ENCODE measurements around the gene NAALADL2.

Gene NAALADL2

GRCh38 chr3:175521406-175521805 lies 662.3 kb downstream of the NAALADL2 start:
- TF ChIP-seq TEAD4 (IDR thresholded peaks at IDR 0.05) (no peak), CREB1 (IDR thresholded peaks at IDR 0.05; ENCODE audit: low read depth) (no peak), YY1 (IDR thresholded peaks at IDR 0.05; ENCODE audit: low read depth) (no peak), TAF1 (IDR thresholded peaks at IDR 0.05; ENCODE audit: low read depth) (no peak), RAD21 (IDR thresholded peaks at IDR 0.05; ENCODE audit: low read depth) (no peak), REST (IDR thresholded peaks at IDR 0.05; ENCODE audit: low read depth) (no peak), EP300 (IDR thresholded peaks at IDR 0.05; ENCODE audit: borderline replicate concordance) (no peak), TCF12 (IDR thresholded peaks at IDR 0.05; ENCODE audit: low read depth) (no peak), USF1 (IDR thresholded peaks at IDR 0.05) (no peak), MAX (IDR thresholded peaks at IDR 0.05) (no peak)

- TF ChIP-seq TCF12 (IDR thresholded peaks at IDR 0.05; ENCODE audit: low read depth) (no peak), MAX (IDR thresholded peaks at IDR 0.05) (no peak), USF1 (IDR thresholded peaks at IDR 0.05) (no peak)
These were observed 667.1 kb downstream of the NAALADL2 start for GRCh38 chr3:175526191-175526590.

GRCh38 chr3:175526609-175527280 lies 667.6 kb downstream of the NAALADL2 start:
- no peak for TF ChIP-seq TEAD4 (IDR thresholded peaks at IDR 0.05)
- no peak for TF ChIP-seq ZBTB7A (IDR thresholded peaks at IDR 0.05; ENCODE audit: low read depth)
- no peak for TF ChIP-seq RAD21 (IDR thresholded peaks at IDR 0.05; ENCODE audit: low read depth)
- TF ChIP-seq CREB1 (IDR thresholded peaks at IDR 0.05; ENCODE audit: low read depth) = no peak
- TF ChIP-seq CEBPB (IDR thresholded peaks at IDR 0.05) = no peak
- no peak for TF ChIP-seq TCF12 (IDR thresholded peaks at IDR 0.05; ENCODE audit: low read depth)
- no peak for TF ChIP-seq YY1 (IDR thresholded peaks at IDR 0.05; ENCODE audit: low read depth)
- TF ChIP-seq USF1 (IDR thresholded peaks at IDR 0.05) = no peak
- no peak for TF ChIP-seq MAX (IDR thresholded peaks at IDR 0.05)
- no peak for TF ChIP-seq EP300 (IDR thresholded peaks at IDR 0.05; ENCODE audit: borderline replicate concordance)
- no peak for TF ChIP-seq EGR1 (IDR thresholded peaks at IDR 0.05)
- no peak for TF ChIP-seq NFIC (IDR thresholded peaks at IDR 0.05)
- TF ChIP-seq TAF1 (IDR thresholded peaks at IDR 0.05; ENCODE audit: low read depth) = no peak
- TF ChIP-seq FOXM1 (IDR thresholded peaks at IDR 0.05; ENCODE audit: borderline replicate concordance, low read depth) = no peak
- no peak for TF ChIP-seq REST (IDR thresholded peaks at IDR 0.05; ENCODE audit: low read depth)

- TF ChIP-seq ZBTB7A (IDR thresholded peaks at IDR 0.05; ENCODE audit: low read depth) = no peak
- no peak for TF ChIP-seq EP300 (IDR thresholded peaks at IDR 0.05; ENCODE audit: borderline replicate concordance)
- TF ChIP-seq YY1 (IDR thresholded peaks at IDR 0.05; ENCODE audit: low read depth) = no peak
- TF ChIP-seq REST (IDR thresholded peaks at IDR 0.05; ENCODE audit: low read depth) = no peak
- no peak for TF ChIP-seq FOXM1 (IDR thresholded peaks at IDR 0.05; ENCODE audit: borderline replicate concordance, low read depth)
- TF ChIP-seq RAD21 (IDR thresholded peaks at IDR 0.05; ENCODE audit: low read depth) = no peak
- no peak for TF ChIP-seq CEBPB (IDR thresholded peaks at IDR 0.05)
- TF ChIP-seq TAF1 (IDR thresholded peaks at IDR 0.05; ENCODE audit: low read depth) = no peak
- no peak for TF ChIP-seq CREB1 (IDR thresholded peaks at IDR 0.05; ENCODE audit: low read depth)
These were observed 676.2 kb downstream of the NAALADL2 start for GRCh38 chr3:175535351-175535750.
